GM12878 (cell line): Measurements from ENCODE around the gene SFXN5.
A peak's percentile ranks its signal among the peaks of the same experiment; 100 is the strongest.

Experiments used
- CTCF ChIP-seq, 3 experiments: IDR thresholded peaks in 2 of 3; conservative IDR thresholded peaks in 1 of 3; 2 replicates each; pipeline ENCODE4 v1.5.1; 2011; ENCODE audit warnings: low read depth in 3 of 3, low read length in 3 of 3, mild to moderate bottlenecking in 3 of 3, control low read depth in 2 of 3, moderate library complexity in 2 of 3, inconsistent platforms in 1 of 3, mixed read lengths in 1 of 3; ENCODE audit not compliant: control insufficient read depth in 2 of 3, insufficient read depth in 1 of 3; ENCODE audit errors: extremely low read depth in 1 of 3
- NFYB ChIP-seq: IDR thresholded peaks from 2 replicates; pipeline ENCODE4 v1.6.1; 2011; ENCODE audit warnings: low read depth, mild to moderate bottlenecking, low read length, improper control_type of control experiment, moderate library complexity; ENCODE audit not compliant: insufficient read depth
- REST ChIP-seq: IDR thresholded peaks from 2 replicates; pipeline ENCODE4 v1.6.1; 2012; ENCODE audit warnings: mild to moderate bottlenecking, low read depth, low read length

GRCh38 chr2:72934683-72935610 is 136.6 kb downstream of the SFXN5 start:
- TF ChIP-seq NFYB: no peak
- peak; percentile 38 to 63 (median 40); a peak in 5 of 6 replicates for TF ChIP-seq CTCF (IDR thresholded peaks at IDR 0.05 in 2 of 3, conservative IDR thresholded peaks at IDR 0.05 in 1 of 3; ENCODE audit: control insufficient read depth in 2 of 3, extremely low read depth in 1 of 3, insufficient read depth in 1 of 3, low read depth in 3 of 3, low read length in 3 of 3)
- no peak for TF ChIP-seq REST
